Sciatic nerve (tissue), 2 donors: ENCODE measurements around the gene KCNJ16. TPM values are rescaled to one million over a fixed set of nuclear protein-coding genes. Genes with fewer than 3 reads are reported as not detected.

Source experiments
- ATAC-seq: fragments of 200-7000 bp; cut with Tn5 transposase; one replicate; pipeline ENCODE4 v1.9.1; 2020; ENCODE audit warnings: mild to moderate bottlenecking, moderate library complexity
- DNase-seq: peaks from one replicate; pipeline ENCODE4 v3.0.0-alpha.2; 2020; ENCODE audit warnings: low spot score
- intact Hi-C: fragments of 100-400 bp; cut with DNase I; formaldehyde crosslinking; loops from one replicate; pipeline ENCODE4 v1.14.2; 2022
- total RNA-seq: library from RNA; stranded (reverse); fragmentation: NEBNext Ultra II Directional; extraction: Animal tissue kit (Norgen Biotek cat#: 25700); gene quantifications from one replicate; pipeline ENCODE4 v1.2.1, GENCODE V29; 2021
- donor health status: DM: no; HTN: no; CAD: no.
- donor health status: DM: no; HTN: no; CAD: no.

Gene KCNJ16
- total RNA-seq, 1 donor from 2014 or later: 10.3 TPM

- DNase-seq (no peak), ATAC-seq (no peak)
- intact Hi-C loops: no loop called here
Measured at GRCh38 chr17:70157151-70157550, 82.1 kb downstream of the KCNJ16 start.

- intact Hi-C loops: no loop called here
- peak; percentile 83 for ATAC-seq
- no peak for DNase-seq
Measured at GRCh38 chr17:70158180-70158579, 83.2 kb downstream of the KCNJ16 start.

- ATAC-seq (peak; percentile 74), DNase-seq (no peak)
- intact Hi-C loops: no loop called here
Measured at GRCh38 chr17:70158591-70158990, 83.6 kb downstream of the KCNJ16 start.

- ATAC-seq (no peak), DNase-seq (no peak)
- intact Hi-C loops: no loop called here
Measured at GRCh38 chr17:70159980-70160379, 85.0 kb downstream of the KCNJ16 start.

GRCh38 chr17:70161519-70161918 lies 86.5 kb downstream of the KCNJ16 start:
- intact Hi-C loops: no loop called here
- no peak for DNase-seq
- ATAC-seq: no peak

DNA sequence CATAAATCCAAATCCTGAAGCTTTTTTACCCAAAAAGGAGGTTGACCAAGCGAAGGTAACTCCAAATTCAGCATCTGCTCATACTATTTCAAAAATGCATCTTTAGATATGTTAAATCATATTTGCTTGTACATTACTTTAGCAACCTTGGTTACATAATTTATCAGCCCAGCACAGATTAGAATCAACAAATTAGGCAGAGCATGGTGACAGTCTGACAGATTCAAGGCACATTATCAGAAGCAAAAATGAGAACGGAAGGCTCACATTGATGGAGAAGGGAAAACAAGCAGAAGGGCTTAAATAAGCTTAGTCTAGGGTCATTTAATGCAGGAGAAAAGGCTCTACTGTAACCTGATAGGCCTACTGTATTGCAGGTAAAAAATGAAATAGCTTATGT lies 90.4 kb downstream of the KCNJ16 start:
- no peak for ATAC-seq
- intact Hi-C loops: no loop called here
- DNase-seq: no peak

GRCh38 chr17:70166615-70167014 lies 91.6 kb downstream of the KCNJ16 start:
- intact Hi-C loops: no loop called here
- no peak for DNase-seq
- no peak for ATAC-seq

DNA sequence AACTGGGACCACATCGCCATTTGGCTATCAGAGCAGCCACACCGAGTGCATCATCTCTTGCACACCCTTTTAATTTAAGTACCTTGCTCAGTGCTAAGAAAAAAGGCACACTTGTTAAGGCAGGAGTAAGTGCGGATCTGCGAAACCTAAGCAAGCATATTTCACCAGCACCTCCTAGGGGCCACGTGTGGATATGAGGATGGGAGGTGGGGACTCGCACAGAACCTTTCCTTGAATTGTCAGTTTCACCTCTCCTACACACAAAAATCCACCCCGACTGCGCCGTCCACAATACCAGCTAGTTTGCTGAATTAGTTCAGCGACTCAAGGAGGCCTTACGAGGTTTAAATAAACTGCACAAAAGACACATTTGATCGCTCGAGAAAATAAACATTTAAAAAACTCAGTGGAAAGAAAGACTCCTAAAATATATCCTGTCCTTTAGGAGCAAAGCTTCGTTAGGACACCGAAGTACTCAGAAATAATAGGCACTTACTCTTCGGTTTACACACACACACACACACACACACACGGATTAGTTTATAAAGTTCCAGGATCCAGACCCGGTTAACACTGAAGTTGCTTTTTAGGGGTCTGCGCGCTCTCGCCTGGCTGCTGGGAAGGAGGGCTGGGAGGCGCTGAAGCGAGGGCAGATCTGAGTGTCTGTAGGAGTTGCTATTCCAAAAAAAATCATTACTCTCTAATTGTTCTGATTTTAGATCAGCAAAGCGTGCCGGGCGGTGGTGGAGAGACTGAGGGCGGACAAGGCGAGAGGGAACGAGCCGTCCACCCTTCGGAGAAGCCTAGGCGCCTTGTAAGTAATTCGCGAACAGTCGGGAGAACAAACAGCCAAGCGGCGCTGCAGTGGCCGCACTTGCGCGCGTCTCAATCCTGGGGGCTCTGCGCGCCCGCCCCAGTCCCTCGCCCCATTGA lies 93.3 kb downstream of the KCNJ16 start:
- DNase-seq: peak; percentile 79
- peak; percentile 77 for ATAC-seq
- intact Hi-C loops: no loop called here

- intact Hi-C loops: no loop called here
- peak; percentile 91 for DNase-seq
- peak; percentile 95 for ATAC-seq
Measured at GRCh38 chr17:70168977-70169708, 94.1 kb downstream of the KCNJ16 start, which contains the start of gene KCNJ2. KCNJ2 (plus strand) TSS chr17:70169532; CDS start chr17:70175040, 5,508 bp downstream.

DNA sequence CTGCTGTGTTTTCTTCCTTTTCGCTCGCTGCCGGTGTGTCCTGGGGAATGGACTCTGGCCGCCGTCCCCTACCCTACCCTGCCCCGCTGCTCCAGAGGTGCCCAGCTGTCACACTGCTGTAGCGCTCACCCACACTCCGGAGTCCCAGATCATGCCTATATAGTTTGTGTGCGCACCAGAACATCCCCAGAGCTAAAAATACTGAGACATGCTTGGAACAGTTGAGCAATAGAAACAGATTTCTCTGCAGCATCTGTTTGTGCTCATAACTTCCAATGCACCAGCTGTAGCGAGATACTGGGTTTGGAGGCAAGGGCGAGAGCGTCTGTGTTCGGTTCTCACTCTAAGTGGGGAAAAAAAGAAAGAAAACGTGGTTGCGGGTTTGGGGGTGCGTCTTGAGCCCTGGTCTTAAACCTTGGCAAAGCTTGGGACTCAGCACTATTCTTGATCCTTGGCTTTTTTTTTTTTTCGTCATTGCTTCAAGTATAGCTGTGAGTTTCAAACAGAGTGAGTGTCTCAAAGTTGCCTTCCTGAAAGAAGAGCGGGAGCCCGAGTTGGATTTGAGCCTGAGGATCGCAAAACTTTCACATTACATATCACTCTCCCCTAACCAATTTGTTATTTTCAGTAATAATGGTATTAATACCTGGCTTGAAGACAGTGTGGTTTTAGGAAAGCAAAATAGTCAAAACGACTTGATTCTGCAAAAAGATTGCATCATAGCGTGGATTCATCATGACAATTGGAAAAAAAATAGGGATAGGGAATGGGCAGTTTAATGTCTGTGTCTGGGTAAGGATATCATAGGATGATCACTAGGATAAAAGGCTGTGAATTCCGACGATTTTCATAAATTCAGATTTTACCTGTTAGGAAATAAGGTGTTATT lies 94.9 kb downstream of the KCNJ16 start:
- intact Hi-C loops: no loop called here
- peak; percentile 60 for ATAC-seq
- DNase-seq: no peak

GRCh38 chr17:70171159-70171558 lies 96.1 kb downstream of the KCNJ16 start:
- intact Hi-C loops: no loop called here
- ATAC-seq (no peak), DNase-seq (no peak)

DNA sequence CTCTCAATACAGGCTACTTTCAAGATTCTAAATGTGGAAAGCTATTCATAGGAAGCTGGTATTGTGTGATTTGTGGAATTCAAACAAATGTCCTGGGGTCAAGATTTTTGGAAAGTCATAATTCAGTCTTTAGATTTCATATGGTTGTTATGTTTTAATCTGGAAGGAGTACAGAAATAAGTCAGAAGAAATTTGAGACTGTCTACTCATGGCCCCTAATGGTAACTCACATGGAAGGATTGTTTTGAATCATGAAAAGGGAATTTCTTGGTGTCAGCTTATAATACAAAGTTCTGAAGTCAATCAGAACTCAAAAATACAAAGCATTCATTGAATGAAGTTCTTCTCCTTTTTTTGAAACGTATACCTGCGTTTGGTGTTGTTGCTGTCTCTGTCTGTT lies 97.4 kb downstream of the KCNJ16 start:
- DNase-seq (no peak), ATAC-seq (no peak)
- intact Hi-C loops: no loop called here

DNA sequence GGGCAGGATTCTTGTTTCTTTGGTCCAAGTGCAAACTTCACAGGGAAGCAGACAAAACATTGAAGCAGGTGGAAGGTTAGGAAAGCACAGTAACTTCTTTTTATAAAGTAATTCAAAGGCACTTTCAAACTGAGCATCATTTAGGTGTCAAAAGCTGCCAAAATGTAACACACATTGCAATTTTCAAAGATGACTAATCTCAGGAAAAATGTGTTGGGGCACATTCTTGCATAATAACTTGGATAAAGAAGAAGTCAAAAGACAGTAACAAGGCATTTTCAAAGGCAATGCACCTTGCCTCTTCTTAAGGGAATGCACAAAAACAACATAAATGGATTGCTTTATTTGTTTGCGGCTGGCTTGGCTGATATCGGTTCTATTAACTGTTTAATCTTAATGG lies 97.9 kb downstream of the KCNJ16 start:
- intact Hi-C loops: no loop called here
- no peak for DNase-seq
- no peak for ATAC-seq

DNA sequence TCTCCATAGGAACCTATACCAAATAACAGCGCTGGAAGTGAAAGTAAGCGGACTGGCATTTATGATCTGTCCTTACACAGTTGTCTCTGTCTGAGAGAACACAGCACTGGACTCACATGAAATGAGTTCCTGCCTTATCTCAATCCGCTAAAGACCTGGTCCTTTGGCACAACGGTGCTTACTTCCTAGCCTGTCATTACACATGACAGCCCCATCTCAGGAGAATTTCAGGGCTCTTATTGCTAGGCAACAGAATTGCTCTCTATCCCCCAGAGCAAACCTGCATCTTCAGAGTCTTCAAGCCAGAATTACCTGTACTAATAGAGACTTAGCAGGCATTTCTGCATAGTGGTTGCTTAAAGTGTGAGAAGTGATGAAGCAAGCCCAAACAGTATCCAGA lies 98.7 kb downstream of the KCNJ16 start:
- no peak for ATAC-seq
- no peak for DNase-seq
- intact Hi-C loops: no loop called here

- DNase-seq: no peak
- ATAC-seq: no peak
- intact Hi-C loops: no loop called here
Measured at GRCh38 chr17:70181376-70181775, 106.4 kb downstream of the KCNJ16 start.

- intact Hi-C loops: no loop called here
- DNase-seq: no peak
- ATAC-seq: no peak
Measured at GRCh38 chr17:70181866-70182265, 106.8 kb downstream of the KCNJ16 start.

GRCh38 chr17:70183508-70183907 lies 108.5 kb downstream of the KCNJ16 start:
- ATAC-seq (no peak), DNase-seq (no peak)
- intact Hi-C loops: no loop called here

GRCh38 chr17:70184207-70184606 lies 109.2 kb downstream of the KCNJ16 start:
- DNase-seq: no peak
- intact Hi-C loops: no loop called here
- no peak for ATAC-seq

DNA sequence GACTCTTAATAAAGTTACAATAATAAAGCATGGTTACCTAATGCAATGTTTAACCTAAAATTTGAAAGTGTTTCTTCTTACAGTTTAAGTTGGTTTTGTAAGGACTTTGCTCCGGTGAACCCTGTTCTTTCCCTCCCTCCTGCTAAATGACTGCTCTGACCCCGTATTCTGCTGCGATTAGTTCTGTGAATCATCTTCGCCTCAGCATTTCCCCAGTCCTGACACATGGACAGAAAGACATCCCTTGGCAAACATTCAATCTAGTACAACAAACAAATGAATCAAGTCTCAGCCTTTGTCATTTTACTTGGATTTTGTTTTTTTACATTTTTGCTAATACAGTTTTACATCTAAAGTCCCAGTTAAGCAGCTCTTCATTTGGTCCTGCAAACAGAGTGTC lies 109.7 kb downstream of the KCNJ16 start:
- DNase-seq: no peak

More for the DNA sequence above, 109.7 kb downstream of the KCNJ16 start:
- ATAC-seq: no peak
- intact Hi-C loops: no loop called here
